ENCODE data around the gene PNKP. TPM values are rescaled to one million over a fixed set of nuclear protein-coding genes. Genes with fewer than 3 reads are reported as not detected.

Gene PNKP
- total RNA-seq, 2 donors from 2014 or later = 146 to 205 TPM

GRCh38 chr19:49884760-49885159, 17.4 kb upstream of the PNKP start:
- DNase-seq (ENCODE audit: low spot score) (no peak), ATAC-seq (no peak)
- H3K36me3 Mint-ChIP-seq = no peaks in the 10 kb centered on the region
- no peaks in the 10 kb centered on the region for H3K4me1 Mint-ChIP-seq (ENCODE audit: low read depth in 2 of 2)
- H3K9me3 Mint-ChIP-seq = no peaks in the 10 kb centered on the region
- no peak overlapping the region for H3K4me3 Mint-ChIP-seq
- H3K27me3 Mint-ChIP-seq = no peaks in the 10 kb centered on the region
- H3K27ac Mint-ChIP-seq = no peak overlapping the region

DNA sequence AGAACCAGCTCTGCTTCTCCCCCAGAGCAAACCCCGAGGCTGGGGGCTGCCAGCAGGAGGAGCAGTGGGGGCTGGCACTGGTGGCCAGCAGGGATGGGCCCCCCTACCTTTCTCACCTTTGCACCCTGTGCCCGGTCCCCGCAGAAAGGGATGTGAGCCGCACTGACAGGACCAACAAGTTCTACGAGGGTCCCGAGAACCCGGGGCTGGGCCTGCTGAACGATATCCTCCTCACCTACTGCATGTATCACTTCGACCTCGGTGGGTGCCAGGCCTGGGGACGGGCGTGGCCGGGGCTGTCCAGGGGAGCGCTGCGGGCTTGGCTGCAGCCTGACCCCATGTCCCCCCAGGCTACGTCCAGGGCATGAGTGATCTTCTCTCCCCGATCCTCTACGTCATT, 16.7 kb upstream of the PNKP start:
- H3K27me3 Mint-ChIP-seq = no peaks in the 10 kb centered on the region
- DNase-seq (ENCODE audit: low spot score) (no peak), ATAC-seq (no peak)
- H3K36me3 Mint-ChIP-seq = no peaks in the 10 kb centered on the region
- H3K4me3 Mint-ChIP-seq = no peak overlapping the region
- peaks cover 0 to 1% of the 10 kb centered on the region in 2 donors for H3K4me1 Mint-ChIP-seq (ENCODE audit: low read depth in 2 of 2)
- H3K9me3 Mint-ChIP-seq = no peaks in the 10 kb centered on the region
- H3K27ac Mint-ChIP-seq = no peak overlapping the region

GRCh38 chr19:49883094-49883493, 15.7 kb upstream of the PNKP start:
- DNase-seq (ENCODE audit: low spot score) (no peak), ATAC-seq (no peak)
- H3K4me3 Mint-ChIP-seq = no peak overlapping the region
- H3K36me3 Mint-ChIP-seq = no peaks in the 10 kb centered on the region
- peaks cover 8 to 12% of the 10 kb centered on the region in 2 donors for H3K4me1 Mint-ChIP-seq (ENCODE audit: low read depth in 2 of 2)
- no peaks in the 10 kb centered on the region for H3K27me3 Mint-ChIP-seq
- H3K27ac Mint-ChIP-seq = no peak overlapping the region
- H3K9me3 Mint-ChIP-seq = no peaks in the 10 kb centered on the region

GRCh38 chr19:49882643-49883042, 15.3 kb upstream of the PNKP start:
- Mint-ChIP-seq H3K36me3 (no peaks in the 10 kb centered on the region), H3K27me3 (no peaks in the 10 kb centered on the region), H3K4me3 (no peak overlapping the region), H3K4me1 (ENCODE audit: low read depth in 2 of 2) (peaks cover 11 to 15% of the 10 kb centered on the region in 2 donors), H3K9me3 (no peaks in the 10 kb centered on the region), H3K27ac (no peak overlapping the region)
- DNase-seq (ENCODE audit: low spot score) (no peak), ATAC-seq (no peak)

GRCh38 chr19:49881672-49882394, 14.5 kb upstream of the PNKP start:
- H3K4me3 Mint-ChIP-seq = no peak overlapping the region
- DNase-seq (ENCODE audit: low spot score) (no peak), ATAC-seq (no peak)
- H3K4me1 Mint-ChIP-seq (ENCODE audit: low read depth in 2 of 2) = peaks cover 11 to 15% of the 10 kb centered on the region in 2 donors
- H3K27ac Mint-ChIP-seq = no peak overlapping the region
- H3K27me3 Mint-ChIP-seq = no peaks in the 10 kb centered on the region
- no peaks in the 10 kb centered on the region for H3K9me3 Mint-ChIP-seq
- H3K36me3 Mint-ChIP-seq = no peaks in the 10 kb centered on the region

DNA sequence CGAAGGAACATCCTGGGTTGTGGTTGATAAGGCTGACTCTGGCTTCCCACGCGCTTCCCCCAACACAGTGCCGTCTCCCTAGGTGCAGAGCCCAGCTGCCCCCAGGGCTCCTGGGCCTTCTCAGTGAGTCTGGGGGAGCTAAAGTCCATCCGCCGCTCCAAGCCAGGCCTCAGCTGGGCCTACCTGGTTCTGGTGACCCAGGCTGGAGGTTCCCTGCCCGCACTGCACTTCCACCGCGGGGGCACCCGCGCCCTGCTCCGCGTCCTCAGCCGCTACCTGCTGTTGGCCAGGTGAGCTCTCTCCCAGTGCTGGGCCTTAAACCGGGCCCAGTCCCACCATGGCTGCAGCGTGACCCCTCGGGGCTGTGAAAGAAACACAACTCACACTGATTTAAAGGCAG, 13.8 kb upstream of the PNKP start:
- Mint-ChIP-seq H3K4me1 (ENCODE audit: low read depth in 2 of 2) (peaks cover 11 to 15% of the 10 kb centered on the region in 2 donors), H3K9me3 (no peaks in the 10 kb centered on the region), H3K27ac (no peak overlapping the region), H3K4me3 (no peak overlapping the region), H3K36me3 (no peaks in the 10 kb centered on the region), H3K27me3 (no peaks in the 10 kb centered on the region)
- ATAC-seq = no peak
- DNase-seq (ENCODE audit: low spot score) = no peak

- no peaks in the 10 kb centered on the region for H3K27me3 Mint-ChIP-seq
- no peak overlapping the region for H3K4me3 Mint-ChIP-seq
- DNase-seq (ENCODE audit: low spot score) (no peak), ATAC-seq (no peak)
- H3K36me3 Mint-ChIP-seq = no peaks in the 10 kb centered on the region
- H3K27ac Mint-ChIP-seq = no peak overlapping the region
- no peaks in the 10 kb centered on the region for H3K9me3 Mint-ChIP-seq
- H3K4me1 Mint-ChIP-seq (ENCODE audit: low read depth in 2 of 2) = peaks cover 17 to 21% of the 10 kb centered on the region in 2 donors
Observed at GRCh38 chr19:49880162-49880869, 12.9 kb upstream of the PNKP start.

- peaks cover 22 to 26% of the 10 kb centered on the region in 2 donors for H3K4me1 Mint-ChIP-seq (ENCODE audit: low read depth in 2 of 2)
- no peaks in the 10 kb centered on the region for H3K9me3 Mint-ChIP-seq
- H3K36me3 Mint-ChIP-seq = no peaks in the 10 kb centered on the region
- H3K4me3 Mint-ChIP-seq = no peak overlapping the region
- DNase-seq (ENCODE audit: low spot score) (no peak), ATAC-seq (no peak)
- no peaks in the 10 kb centered on the region for H3K27me3 Mint-ChIP-seq
- H3K27ac Mint-ChIP-seq = no peak overlapping the region
Observed at GRCh38 chr19:49879243-49879963, 12.0 kb upstream of the PNKP start.

GRCh38 chr19:49878744-49879070, 11.3 kb upstream of the PNKP start:
- H3K4me1 Mint-ChIP-seq (ENCODE audit: low read depth in 2 of 2) = peaks cover 22 to 26% of the 10 kb centered on the region in 2 donors
- H3K27ac Mint-ChIP-seq = no peak overlapping the region
- ATAC-seq (no peak), DNase-seq (ENCODE audit: low spot score) (no peak)
- no peaks in the 10 kb centered on the region for H3K9me3 Mint-ChIP-seq
- H3K27me3 Mint-ChIP-seq = no peaks in the 10 kb centered on the region
- no peak overlapping the region for H3K4me3 Mint-ChIP-seq
- H3K36me3 Mint-ChIP-seq = no peaks in the 10 kb centered on the region

- no peak overlapping the region for H3K4me3 Mint-ChIP-seq
- H3K9me3 Mint-ChIP-seq = no peaks in the 10 kb centered on the region
- H3K4me1 Mint-ChIP-seq (ENCODE audit: low read depth in 2 of 2) = peaks cover 22 to 26% of the 10 kb centered on the region in 2 donors
- peak; percentile 84 to 85 for ATAC-seq
- H3K27ac Mint-ChIP-seq = no peak overlapping the region
- H3K36me3 Mint-ChIP-seq = no peaks in the 10 kb centered on the region
- peak; percentile 100 for DNase-seq (ENCODE audit: low spot score)
- H3K27me3 Mint-ChIP-seq = no peaks in the 10 kb centered on the region
Observed at GRCh38 chr19:49877879-49878743, 10.7 kb upstream of the PNKP start.

DNA sequence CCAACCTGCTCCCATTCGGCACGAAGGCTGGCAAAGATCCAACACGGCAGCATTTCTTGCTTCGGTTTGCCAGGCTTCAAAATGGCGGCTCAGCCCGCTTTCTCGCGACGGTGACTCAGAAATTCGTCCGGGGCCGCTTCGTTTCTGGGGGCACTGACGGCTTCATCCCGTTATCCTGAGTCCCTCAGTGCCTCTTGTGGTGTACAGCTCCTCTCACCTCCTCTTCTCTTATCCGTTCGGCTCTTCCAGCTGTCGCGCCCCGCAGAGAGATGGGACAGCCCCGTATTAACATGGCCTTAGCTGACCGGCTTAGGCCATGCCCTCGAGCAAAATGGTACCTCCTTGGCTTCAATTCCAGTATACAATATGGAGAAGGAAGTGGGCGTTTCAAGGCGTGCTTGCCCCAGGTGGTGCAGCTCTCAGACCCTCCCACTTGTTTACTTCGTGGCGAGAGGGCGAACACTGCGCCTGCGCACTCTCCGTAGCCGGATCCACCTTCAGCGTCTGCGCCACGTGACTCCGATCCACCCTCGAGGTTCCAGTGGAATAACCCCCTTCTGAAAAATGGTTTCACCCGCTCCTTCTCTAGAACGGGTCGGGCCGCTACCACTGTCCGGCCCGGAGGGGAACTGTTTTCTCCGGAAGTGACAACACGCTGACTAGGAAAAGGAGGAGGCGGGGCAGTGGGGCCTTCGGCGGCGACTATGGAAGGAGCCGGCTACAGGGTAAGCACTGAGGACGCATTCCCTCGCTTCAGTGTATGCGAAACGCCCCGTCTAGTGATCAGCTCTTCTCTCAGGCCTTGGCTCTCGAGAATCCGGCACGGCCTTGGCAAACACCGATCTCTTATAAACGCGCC, 9.9 kb upstream of the PNKP start, which contains the start of the genes AKT1S1 and TBC1D17:
AKT1S1 (minus strand) TSS at position 336 of the 859 bp plus-strand sequence. CDS start 4,060 bp downstream, outside the sequence.
TBC1D17 (plus strand) TSS at position 683 of the 859 bp plus-strand sequence; CDS start at position 705, 22 bp downstream.
- DNase-seq (ENCODE audit: low spot score) (peak; percentile 100), ATAC-seq (peak; percentile 82 to 84)
- no peaks in the 10 kb centered on the region for H3K27me3 Mint-ChIP-seq
- H3K9me3 Mint-ChIP-seq = no peaks in the 10 kb centered on the region
- H3K27ac Mint-ChIP-seq = no peak within 1 kb of the TSS
- H3K4me1 Mint-ChIP-seq (ENCODE audit: low read depth in 2 of 2) = peaks cover 22 to 26% of the 10 kb centered on the region in 2 donors
- H3K36me3 Mint-ChIP-seq = no peaks in the 10 kb centered on the region
- H3K4me3 Mint-ChIP-seq = no peak within 1 kb of the TSS

DNA sequence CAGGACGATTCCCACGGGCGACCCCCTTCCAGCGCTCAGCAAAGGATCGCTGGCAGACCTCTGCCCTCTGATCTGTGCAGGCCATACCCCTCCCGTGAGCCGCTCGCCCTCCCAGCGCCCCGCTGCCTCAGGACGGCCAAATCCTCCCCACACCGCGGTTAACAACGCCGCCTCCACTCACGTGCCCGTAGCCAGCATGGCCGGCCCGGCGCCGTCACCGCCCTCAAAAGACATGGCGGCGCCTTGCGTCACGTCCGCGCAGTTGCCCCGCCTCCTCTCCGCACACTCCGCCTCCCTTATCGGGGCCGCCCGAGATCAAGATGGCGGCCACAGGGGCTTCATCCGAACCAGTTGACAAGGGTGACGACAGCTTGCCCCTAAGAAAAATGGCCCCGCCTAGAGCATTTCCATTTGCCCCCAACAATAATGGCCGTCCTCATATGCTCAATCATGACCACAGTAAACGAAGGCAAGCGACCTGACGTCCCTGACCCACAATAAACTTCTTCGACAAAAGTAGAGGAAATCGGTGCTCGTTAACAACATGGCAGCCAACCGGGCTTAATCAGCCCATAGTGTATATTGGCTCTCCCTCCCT, 9.1 kb upstream of the PNKP start:
- DNase-seq (ENCODE audit: low spot score) = peak; percentile 98
- H3K4me1 Mint-ChIP-seq (ENCODE audit: low read depth in 2 of 2) = peaks cover 27 to 31% of the 10 kb centered on the region in 2 donors
- no peak overlapping the region for H3K4me3 Mint-ChIP-seq
- no peaks in the 10 kb centered on the region for H3K9me3 Mint-ChIP-seq
- ATAC-seq = peak; percentile 75 to 82
- H3K27me3 Mint-ChIP-seq = no peaks in the 10 kb centered on the region
- H3K27ac Mint-ChIP-seq = no peak overlapping the region
- no peaks in the 10 kb centered on the region for H3K36me3 Mint-ChIP-seq

Data from natural killer cell treated with Interleukin-12 subunit alpha and Interleukin-12 subunit beta and Interleukin-15 and Interleukin-18, amount 100 ng/mL, for 72 hours (primary cell).